GM12875 (cell line): ENCODE measurements around the gene SLC7A4.

Experiments used
- H3K4me3 ChIP-seq: one replicate; pipeline ENCODE4 v1.5.1; 2011; ENCODE audit warnings: low read depth, low read length, control low read depth
- CTCF ChIP-seq: IDR thresholded peaks from 2 replicates; pipeline ENCODE4 v1.5.1; 2011; ENCODE audit warnings: low read depth, mild to moderate bottlenecking, control low read depth, inconsistent platforms, low read length, moderate library complexity, borderline replicate concordance; ENCODE audit not compliant: insufficient read depth

Gene SLC7A4

GRCh38 chr22:20999350-21000206, 32.8 kb downstream of the SLC7A4 start:
- TF ChIP-seq CTCF: no peak
- H3K4me3 ChIP-seq: no peak overlapping the region

- H3K4me3 ChIP-seq: no peak overlapping the region
- TF ChIP-seq CTCF: no peak
These were observed 33.7 kb downstream of the SLC7A4 start for GRCh38 chr22:20998411-20999336.

GRCh38 chr22:20997536-20998257, 34.7 kb downstream of the SLC7A4 start:
- H3K4me3 ChIP-seq: no peak overlapping the region
- no peak for TF ChIP-seq CTCF

- no peak overlapping the region for H3K4me3 ChIP-seq
- no peak for TF ChIP-seq CTCF
These were observed 35.5 kb downstream of the SLC7A4 start for GRCh38 chr22:20996598-20997535.

- H3K4me3 ChIP-seq: no peak overlapping the region
- TF ChIP-seq CTCF: no peak
These were observed 36.3 kb downstream of the SLC7A4 start for GRCh38 chr22:20996031-20996410.
